H9 (cell line): ENCODE results near the gene COQ10B. TPM values are rescaled to one million over a fixed set of nuclear protein-coding genes. Genes with fewer than 3 reads are reported as not detected.

Source experiments
- DNase-seq: peaks from one replicate; pipeline ENCODE4 v3.0.0-alpha.2; 2017
- H2AFZ ChIP-seq: one replicate; pipeline ENCODE4 v1.6.1; 2013; ENCODE audit warnings: mild to moderate bottlenecking, low read length, control low read depth, moderate library complexity
- H2AK5ac ChIP-seq: 2 replicates; pipeline ENCODE4 v1.6.1; 2013; ENCODE audit warnings: low read length, control low read depth, mixed read lengths; ENCODE audit not compliant: insufficient read length
- H2BK120ac ChIP-seq: one replicate; pipeline ENCODE4 v1.6.1; 2013; ENCODE audit warnings: low read depth, mild to moderate bottlenecking, low read length, control low read depth, inconsistent platforms; ENCODE audit not compliant: poor library complexity, severe bottlenecking
- H2BK12ac ChIP-seq: 2 replicates; pipeline ENCODE4 v1.6.1; 2013; ENCODE audit warnings: low read length, control low read depth, mixed read lengths, low read depth; ENCODE audit not compliant: insufficient read length
- H2BK15ac ChIP-seq: 2 replicates; pipeline ENCODE4 v1.6.1; 2013; ENCODE audit warnings: low read depth, low read length, control low read depth
- H2BK20ac ChIP-seq: one replicate; pipeline ENCODE4 v1.6.1; 2013; ENCODE audit warnings: low read depth, mild to moderate bottlenecking, low read length, control low read depth, inconsistent platforms; ENCODE audit not compliant: poor library complexity, severe bottlenecking
- H2BK5ac ChIP-seq: 2 replicates; pipeline ENCODE4 v1.6.1; 2013; ENCODE audit warnings: low read length, control low read depth, mixed read lengths; ENCODE audit not compliant: insufficient read length
- H3K14ac ChIP-seq: 2 replicates; pipeline ENCODE4 v1.6.1; 2013; ENCODE audit warnings: low read length, control low read depth; ENCODE audit not compliant: insufficient read depth
- H3K18ac ChIP-seq: 2 replicates; pipeline ENCODE4 v1.6.1; 2013; ENCODE audit warnings: low read depth, mild to moderate bottlenecking, mixed read lengths, low read length, control low read depth; ENCODE audit not compliant: insufficient read length
- H3K23ac ChIP-seq: 2 replicates; pipeline ENCODE4 v1.6.1; 2013; ENCODE audit warnings: low read length, control low read depth, mixed read lengths, low read depth; ENCODE audit not compliant: insufficient read length
- H3K23me2 ChIP-seq: 2 replicates; pipeline ENCODE4 v1.6.1; 2013; ENCODE audit warnings: low read depth, mild to moderate bottlenecking, mixed read lengths, low read length, control low read depth; ENCODE audit not compliant: insufficient read length, poor library complexity, severe bottlenecking
- H3K27ac ChIP-seq: 2 replicates; pipeline ENCODE4 v1.5.1; 2013; ENCODE audit warnings: low read length, control low read depth, mixed read lengths, low read depth; ENCODE audit not compliant: insufficient read length
- H3K27me3 ChIP-seq: 2 replicates; pipeline ENCODE4 v1.6.1; 2013; ENCODE audit warnings: low read length, control low read depth, inconsistent platforms; ENCODE audit not compliant: insufficient read depth
- H3K4ac ChIP-seq: 2 replicates; pipeline ENCODE4 v1.6.1; 2013; ENCODE audit warnings: low read depth, mild to moderate bottlenecking, control low read depth, inconsistent platforms, low read length, moderate library complexity
- H3K4me1 ChIP-seq: 2 replicates; pipeline ENCODE4 v1.6.1; 2013; ENCODE audit warnings: low read length, control low read depth, inconsistent platforms; ENCODE audit not compliant: insufficient read depth
- H3K4me2 ChIP-seq: 2 replicates; pipeline ENCODE4 v1.6.1; 2013; ENCODE audit warnings: low read length, control low read depth, mixed read lengths; ENCODE audit not compliant: insufficient read length, insufficient read depth
- H3K56ac ChIP-seq: 2 replicates; pipeline ENCODE4 v1.6.1; 2013; ENCODE audit warnings: low read depth, mild to moderate bottlenecking, mixed read lengths, low read length, control low read depth; ENCODE audit not compliant: insufficient read length
- H3K79me1 ChIP-seq: 2 replicates; pipeline ENCODE4 v1.6.1; 2013; ENCODE audit warnings: low read depth, mild to moderate bottlenecking, moderate library complexity, low read length, control low read depth, inconsistent platforms; ENCODE audit not compliant: insufficient read depth, poor library complexity, severe bottlenecking
- H3K79me2 ChIP-seq: 2 replicates; pipeline ENCODE4 v1.6.1; 2013; ENCODE audit warnings: low read length, control low read depth, inconsistent platforms; ENCODE audit not compliant: insufficient read depth
- H3K9ac ChIP-seq: 2 replicates; pipeline ENCODE4 v1.6.1; 2013; ENCODE audit warnings: low read length, control low read depth, mixed read lengths; ENCODE audit not compliant: insufficient read length; ENCODE audit errors: extremely low read depth
- H3K9me3 ChIP-seq: one replicate; pipeline ENCODE4 v1.6.1; 2013; ENCODE audit warnings: low read depth, low read length, inconsistent platforms; ENCODE audit not compliant: control insufficient read depth
- H3T11ph ChIP-seq: one replicate; pipeline ENCODE4 v1.6.1; 2013; ENCODE audit warnings: mild to moderate bottlenecking, low read length, control low read depth, inconsistent platforms
- H4K20me1 ChIP-seq: one replicate; pipeline ENCODE4 v1.6.1; 2013; ENCODE audit not compliant: control insufficient read depth, insufficient read length, insufficient read depth
- H4K5ac ChIP-seq: 2 replicates; pipeline ENCODE4 v1.6.1; 2013; ENCODE audit warnings: low read depth, mild to moderate bottlenecking, mixed read lengths, low read length, control low read depth; ENCODE audit not compliant: insufficient read length
- H4K8ac ChIP-seq: replicated peaks from 2 replicates; pipeline ENCODE4 v1.6.1; 2013; ENCODE audit warnings: low read length, control low read depth, mixed read lengths, low read depth; ENCODE audit not compliant: insufficient read length
- H4K91ac ChIP-seq: 2 replicates; pipeline ENCODE4 v1.6.1; 2013; ENCODE audit warnings: low read depth, mild to moderate bottlenecking, moderate library complexity, mixed read lengths, low read length, control low read depth; ENCODE audit not compliant: insufficient read length
- H3K27ac Mint-ChIP-seq, 3 experiments: 2 replicates in 2 of 3; 3 replicates in 1 of 3; pipeline ENCODE4 v1.8.0; 2020 to 2021; ENCODE audit warnings: mixed read lengths in 3 of 3, mild to moderate bottlenecking in 1 of 3, moderate library complexity in 1 of 3
- H3K27me3 Mint-ChIP-seq: 2 replicates; pipeline ENCODE4 v1.8.0; 2021; ENCODE audit warnings: low read depth, mild to moderate bottlenecking, moderate library complexity, mixed read lengths
- H3K36me3 Mint-ChIP-seq, 3 experiments: 2 replicates in 2 of 3; 3 replicates in 1 of 3; pipeline ENCODE4 v1.8.0; 2020 to 2021; ENCODE audit warnings: low read depth in 3 of 3, mixed read lengths in 3 of 3; ENCODE audit not compliant: insufficient read depth in 1 of 3
- H3K4me1 Mint-ChIP-seq, 2 experiments: 2 replicates each; pipeline ENCODE4 v1.8.0; 2020; ENCODE audit warnings: mixed read lengths in 2 of 2
- H3K4me3 Mint-ChIP-seq, 2 experiments: 2 replicates in 1 of 2; 3 replicates in 1 of 2; pipeline ENCODE4 v1.8.0; 2020 to 2021; ENCODE audit warnings: mild to moderate bottlenecking in 2 of 2, mixed read lengths in 2 of 2, moderate library complexity in 1 of 2
- H3K9me3 Mint-ChIP-seq, 2 experiments: 2 replicates in 1 of 2; 3 replicates in 1 of 2; pipeline ENCODE4 v1.8.0; 2020; ENCODE audit warnings: mild to moderate bottlenecking in 2 of 2, mixed read lengths in 2 of 2, moderate library complexity in 1 of 2
- WGBS: extraction: QIAGEN DNeasy Blood & Tissue Kit; methylation state at CpG from one replicate; pipeline ENCODE4 v1.1.7; 2013; ENCODE audit warnings: missing lambda C conversion rate, low lambda C conversion rate, mixed read lengths; ENCODE audit not compliant: insufficient read length; ENCODE audit errors: extremely low coverage; 5-methylcytosine and 5-hydroxymethylcytosine counted together
- total RNA-seq: library from RNA; stranded (reverse); gene quantifications from 2 replicates; pipeline ENCODE4 v1.2.1, GENCODE V29; 2021
- TF ChIP-seq, protein P1 (sequence below): fragments of 200-600 bp; sonication (generic); conservative IDR thresholded peaks from 3 replicates; pipeline ENCODE4 v1.8.0; 2021; ENCODE audit warnings: antibody characterized with exemption, mild to moderate bottlenecking

COQ10B gene
- total RNA-seq, 1 experiment from 2014 or later = 16.2 TPM

DNA sequence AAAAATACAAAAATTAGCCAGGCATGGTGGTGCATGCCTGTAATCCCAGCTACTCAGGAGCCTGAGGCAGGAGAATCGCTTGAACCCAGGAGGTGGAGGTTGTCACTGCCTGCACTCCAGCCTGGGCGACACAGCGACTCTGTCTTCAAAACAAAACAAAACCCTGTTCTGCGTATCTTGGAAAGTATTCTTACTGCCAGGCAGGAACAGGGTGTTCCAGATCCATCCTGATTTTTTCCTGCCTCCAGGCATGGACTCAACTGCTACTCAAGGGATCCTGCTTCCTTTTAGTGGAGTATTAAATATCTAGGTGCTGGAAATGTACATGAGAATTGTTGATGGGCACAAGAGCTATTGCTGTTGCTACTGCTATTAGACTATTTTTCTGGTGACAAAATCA lies 34.0 kb downstream of the COQ10B start:
- peaks cover 9 to 15% of the 10 kb centered on the region in 2 experiments; a peak in 4 of 5 replicates for H3K9me3 Mint-ChIP-seq
- H2BK15ac ChIP-seq = no peak overlapping the region

More for the DNA sequence above, 34.0 kb downstream of the COQ10B start:
- Histone ChIP-seq H3T11ph (no peak overlapping the region), H4K20me1 (no peaks in the 10 kb centered on the region), H2BK120ac (no peak overlapping the region), H3K79me2 (no peaks in the 10 kb centered on the region), H2BK12ac (no peak overlapping the region), H3K9ac (no peak overlapping the region), H2BK5ac (no peak overlapping the region), H4K91ac (no peak overlapping the region), H3K27ac (no peak overlapping the region), H3K23me2 (no peaks in the 10 kb centered on the region), H3K4me1 (no peaks in the 10 kb centered on the region), H3K4me2 (no peak overlapping the region), H3K4ac (no peak overlapping the region), H3K9me3 (no peaks in the 10 kb centered on the region), H4K5ac (no peak overlapping the region), H3K18ac (no peak overlapping the region), H2BK20ac (no peak overlapping the region), H3K56ac (no peak overlapping the region), H4K8ac (no peak overlapping the region), H2AK5ac (no peak overlapping the region), H3K27me3 (no peaks in the 10 kb centered on the region), H3K23ac (no peak overlapping the region), H3K79me1 (no peaks in the 10 kb centered on the region), H3K14ac (no peak overlapping the region), H2AFZ (no peak overlapping the region)
- no peaks in the 10 kb centered on the region for H3K4me1 Mint-ChIP-seq
- H3K4me3 Mint-ChIP-seq = no peak overlapping the region
- H3K36me3 Mint-ChIP-seq = peaks cover 61 to 91% (median 69%) of the 10 kb centered on the region in 3 experiments
- TF ChIP-seq, protein P1, sequence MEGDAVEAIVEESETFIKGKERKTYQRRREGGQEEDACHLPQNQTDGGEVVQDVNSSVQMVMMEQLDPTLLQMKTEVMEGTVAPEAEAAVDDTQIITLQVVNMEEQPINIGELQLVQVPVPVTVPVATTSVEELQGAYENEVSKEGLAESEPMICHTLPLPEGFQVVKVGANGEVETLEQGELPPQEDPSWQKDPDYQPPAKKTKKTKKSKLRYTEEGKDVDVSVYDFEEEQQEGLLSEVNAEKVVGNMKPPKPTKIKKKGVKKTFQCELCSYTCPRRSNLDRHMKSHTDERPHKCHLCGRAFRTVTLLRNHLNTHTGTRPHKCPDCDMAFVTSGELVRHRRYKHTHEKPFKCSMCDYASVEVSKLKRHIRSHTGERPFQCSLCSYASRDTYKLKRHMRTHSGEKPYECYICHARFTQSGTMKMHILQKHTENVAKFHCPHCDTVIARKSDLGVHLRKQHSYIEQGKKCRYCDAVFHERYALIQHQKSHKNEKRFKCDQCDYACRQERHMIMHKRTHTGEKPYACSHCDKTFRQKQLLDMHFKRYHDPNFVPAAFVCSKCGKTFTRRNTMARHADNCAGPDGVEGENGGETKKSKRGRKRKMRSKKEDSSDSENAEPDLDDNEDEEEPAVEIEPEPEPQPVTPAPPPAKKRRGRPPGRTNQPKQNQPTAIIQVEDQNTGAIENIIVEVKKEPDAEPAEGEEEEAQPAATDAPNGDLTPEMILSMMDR = no peak
- H3K27ac Mint-ChIP-seq = no peak overlapping the region
- no peak for DNase-seq
- no CpG with 5 or more reads among the region's 4 CpGs for WGBS
- H3K27me3 Mint-ChIP-seq = no peaks in the 10 kb centered on the region; the same call in 1 of the 2 replicates
